HG03066 (cell line): ENCODE results near the gene TREX2.
"Not testable (repeated sequence)": the region's sequence is repeated elsewhere in the genome, so short reads cannot be mapped to it uniquely, and the experiment has no call there.

ENCODE experiments used
- ATAC-seq: cut with Tn5 transposase; IDR thresholded peaks from one replicate; pipeline ENCODE4 v1.9.1; 2021; ENCODE audit warnings: low read depth; ENCODE audit not compliant: unreplicated experiment

TREX2 gene

DNA sequence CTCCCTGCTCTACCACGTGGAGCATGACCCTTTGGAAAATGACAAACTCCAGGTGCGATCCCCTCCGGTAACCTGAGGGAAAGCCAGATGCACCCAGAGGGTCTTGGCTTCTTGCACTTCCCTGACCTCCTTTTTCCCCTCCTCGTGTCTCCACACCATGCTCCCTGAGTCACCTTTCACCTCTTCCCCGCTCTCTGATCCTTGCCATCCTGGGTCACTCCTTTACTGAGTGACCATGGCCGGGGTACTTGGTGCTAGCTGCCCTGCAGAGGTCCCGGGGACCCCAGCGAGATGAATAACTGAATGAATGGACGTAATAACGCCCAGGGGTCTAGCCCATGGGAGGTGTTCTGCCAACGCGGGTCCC is 35.0 kb downstream of the TREX2 start:
- ATAC-seq, result no peak

DNA sequence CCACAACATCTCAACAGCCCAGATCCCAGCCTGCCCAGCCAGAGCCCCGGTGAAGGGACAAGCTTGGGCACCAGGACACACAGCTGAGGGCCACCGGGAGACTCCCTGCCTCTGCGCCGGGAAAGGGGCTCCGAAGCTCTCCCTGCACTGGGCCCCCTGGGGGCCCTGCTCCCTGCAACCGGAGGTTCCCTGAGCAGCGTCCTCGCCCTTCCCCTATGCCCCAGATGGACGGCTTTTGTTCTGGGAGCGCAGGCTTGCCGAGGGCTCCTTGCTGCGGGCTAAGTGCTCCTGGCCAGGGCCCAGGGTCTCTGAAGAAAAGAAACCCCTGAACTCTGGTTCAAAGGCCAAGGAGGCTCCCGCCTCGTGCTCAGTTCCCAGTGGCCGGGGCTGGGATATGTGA is 35.5 kb downstream of the TREX2 start:
- ATAC-seq, result no peak

DNA sequence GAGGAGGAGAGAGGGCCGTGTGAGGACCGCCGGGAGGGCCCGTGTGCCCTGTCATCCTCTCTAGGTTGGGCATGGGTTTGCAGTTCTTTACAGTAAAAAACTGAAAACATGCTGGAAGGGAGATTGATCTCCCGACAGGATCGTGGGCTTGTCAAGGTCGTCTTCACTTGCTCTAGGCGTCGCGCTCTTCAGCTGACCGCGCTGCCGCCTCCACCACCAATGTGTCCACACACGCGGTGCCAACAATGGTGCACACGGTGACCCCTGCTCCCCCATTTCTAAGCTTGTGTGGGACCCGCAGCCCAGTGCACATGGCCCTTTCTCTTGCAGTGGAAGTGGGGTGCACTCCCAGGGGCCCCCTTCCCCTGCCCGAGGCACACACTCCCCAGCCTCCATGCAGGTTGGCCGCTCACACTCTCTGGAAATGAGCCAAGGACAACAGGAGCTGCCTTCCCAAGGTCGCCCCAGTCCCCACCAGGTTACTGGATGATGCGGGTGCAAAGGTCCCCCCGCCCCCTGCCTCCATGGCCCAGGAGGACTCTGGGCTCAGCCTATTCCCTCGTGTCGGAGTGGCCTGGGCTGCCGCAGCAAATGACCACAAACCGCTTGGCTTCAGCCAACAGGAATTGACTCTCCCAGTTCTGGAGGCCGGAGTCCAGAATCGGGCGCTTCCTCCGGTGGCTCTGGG is 36.3 kb downstream of the TREX2 start:
- ATAC-seq, result no peak

DNA sequence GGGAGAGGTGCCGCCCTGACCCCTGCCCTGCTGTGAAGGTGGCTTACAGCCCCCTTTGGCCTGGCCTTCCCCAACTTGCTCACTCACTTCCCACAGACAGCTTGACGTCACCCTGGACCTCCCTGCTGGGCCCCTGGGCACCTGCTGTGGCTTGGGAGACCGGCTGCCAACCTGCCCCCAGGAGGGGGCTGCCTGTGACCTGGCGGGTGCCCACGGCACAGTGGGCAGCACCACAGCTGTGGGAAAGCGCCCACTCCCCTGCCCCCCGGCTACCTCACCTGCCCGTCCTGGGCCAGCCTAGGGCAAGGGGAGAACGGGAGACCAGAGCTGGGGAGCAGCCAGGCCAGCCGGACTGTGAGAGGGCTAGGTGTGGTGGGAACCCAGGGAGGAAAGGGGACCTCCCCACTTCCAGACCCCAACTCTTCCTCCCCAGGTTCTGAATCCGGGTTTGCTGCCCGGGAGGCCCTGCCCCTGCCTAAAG is 36.9 kb downstream of the TREX2 start:
- ATAC-seq, result no peak

DNA sequence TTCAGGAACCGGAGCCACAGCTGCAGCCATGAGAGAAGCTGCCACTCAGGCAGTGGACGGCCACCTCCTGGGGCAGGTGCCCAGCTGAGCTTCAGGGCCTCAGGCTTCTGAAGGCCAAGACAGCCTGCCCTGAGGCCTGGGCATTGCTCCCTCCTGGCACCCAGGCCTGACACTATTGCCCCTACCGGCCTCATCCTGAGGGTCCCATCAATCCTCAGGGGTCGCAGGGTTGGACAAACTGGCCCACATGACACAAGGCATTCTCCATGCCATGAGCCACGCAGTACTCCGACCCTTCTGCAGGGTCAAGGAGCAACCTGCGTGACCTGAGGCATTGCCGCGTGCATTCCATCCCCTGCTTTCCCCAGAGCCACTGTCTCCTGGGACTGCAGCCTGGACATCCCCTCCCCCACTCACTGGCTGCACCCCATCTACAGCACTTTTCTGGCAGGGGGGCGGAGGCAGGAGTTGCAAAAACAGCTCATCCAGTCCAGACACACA is 37.6 kb downstream of the TREX2 start:
- ATAC-seq, result no peak

DNA sequence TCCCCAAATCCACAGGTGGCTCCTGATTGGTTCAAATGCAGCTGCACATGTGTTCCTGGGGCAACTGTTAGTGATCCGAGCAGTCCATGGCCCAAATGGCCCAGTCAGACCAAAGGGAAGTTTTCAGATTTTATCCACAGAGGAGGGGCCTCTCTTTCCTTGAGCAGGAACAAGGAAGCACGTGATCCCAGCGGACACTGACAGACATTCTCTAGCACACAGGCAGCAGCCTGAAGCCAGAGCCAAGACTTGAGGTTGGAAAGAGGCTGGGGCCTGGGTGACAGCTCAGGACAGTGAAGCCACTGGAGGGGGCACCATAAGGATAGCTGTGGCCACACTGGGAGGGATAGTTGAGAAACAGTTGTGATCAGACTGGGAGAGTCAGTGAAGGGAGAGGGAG is 38.1 kb downstream of the TREX2 start:
- ATAC-seq, result no peak

DNA sequence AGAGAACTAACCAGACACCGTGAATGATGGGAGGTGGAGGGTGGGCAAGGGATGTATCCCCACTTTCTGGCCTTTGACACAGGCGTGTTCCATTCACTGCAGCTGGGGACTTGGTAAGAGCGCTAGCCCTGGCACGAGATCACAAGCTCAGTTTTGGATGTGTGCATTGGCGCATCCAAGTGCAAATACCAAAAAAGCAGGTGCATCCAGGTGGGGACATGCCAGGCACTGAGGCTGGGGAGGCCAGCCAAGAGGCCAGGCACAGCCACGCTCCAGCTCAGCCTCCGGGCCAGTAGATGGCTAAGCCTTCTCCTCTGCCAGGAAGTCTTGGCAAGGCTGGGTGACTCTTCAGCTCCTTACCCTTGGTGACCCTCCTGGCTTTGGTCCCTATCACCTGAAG is 39.0 kb downstream of the TREX2 start:
- ATAC-seq, result no peak

DNA sequence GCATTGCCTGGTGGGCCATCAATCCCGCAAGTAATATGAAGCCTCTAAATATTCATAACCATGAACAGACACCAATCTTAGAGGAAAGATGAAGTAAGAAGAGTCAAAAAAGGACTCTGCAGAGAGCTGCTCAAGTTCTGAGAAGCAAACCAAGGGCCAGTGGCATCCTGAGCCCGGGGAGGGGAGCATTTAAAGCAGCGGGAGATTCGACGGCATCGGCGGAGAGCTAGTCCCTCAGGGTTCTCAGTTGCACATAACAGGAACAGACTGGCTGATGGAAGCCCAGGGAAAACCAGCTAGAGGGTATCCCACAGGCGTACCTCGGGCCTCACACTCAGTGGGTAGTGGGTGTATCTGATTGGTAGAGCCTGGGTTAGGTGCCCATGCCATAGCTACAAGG is 39.8 kb downstream of the TREX2 start:
- ATAC-seq, result no peak

DNA sequence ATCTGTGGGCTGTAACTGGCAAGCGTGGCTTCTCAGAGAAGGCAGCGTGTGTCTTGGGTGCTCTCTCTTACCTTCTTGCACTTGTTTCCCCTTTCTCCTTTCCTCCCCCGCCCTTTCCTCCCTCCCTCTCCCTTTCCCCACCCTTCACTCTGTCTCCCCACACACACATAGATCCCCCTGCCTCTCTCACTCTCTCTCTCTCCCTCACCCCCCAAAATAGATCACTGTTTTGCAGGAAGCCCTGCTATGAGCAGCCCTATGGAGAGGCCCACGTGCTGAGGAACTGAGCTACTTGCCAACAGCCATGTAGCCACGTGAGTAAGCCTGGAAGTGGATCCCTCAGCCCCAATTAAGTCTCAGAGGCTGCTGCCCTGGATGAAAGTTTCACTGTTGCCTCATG is 40.4 kb downstream of the TREX2 start:
- no peak for ATAC-seq

DNA sequence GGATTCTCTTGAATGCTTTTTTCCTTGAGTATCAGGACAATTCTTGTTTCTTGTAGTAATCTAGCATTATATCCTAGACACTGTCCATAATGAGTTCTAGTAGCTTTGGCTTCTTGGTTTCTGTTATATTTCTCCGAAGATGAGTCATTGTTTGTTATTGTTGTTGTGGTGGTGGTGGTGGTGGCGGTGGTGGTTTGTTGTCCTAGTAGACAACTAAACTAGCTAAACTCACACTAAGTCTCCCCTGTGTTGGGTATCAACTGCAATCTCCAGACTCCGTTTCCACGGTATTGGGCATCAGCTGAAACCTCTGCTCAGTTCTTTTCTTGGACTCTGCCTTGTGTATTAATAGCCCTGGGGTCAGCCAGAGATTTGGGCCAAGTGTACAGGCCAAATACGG is 41.5 kb downstream of the TREX2 start:
- ATAC-seq, result not testable (repeated sequence)

DNA sequence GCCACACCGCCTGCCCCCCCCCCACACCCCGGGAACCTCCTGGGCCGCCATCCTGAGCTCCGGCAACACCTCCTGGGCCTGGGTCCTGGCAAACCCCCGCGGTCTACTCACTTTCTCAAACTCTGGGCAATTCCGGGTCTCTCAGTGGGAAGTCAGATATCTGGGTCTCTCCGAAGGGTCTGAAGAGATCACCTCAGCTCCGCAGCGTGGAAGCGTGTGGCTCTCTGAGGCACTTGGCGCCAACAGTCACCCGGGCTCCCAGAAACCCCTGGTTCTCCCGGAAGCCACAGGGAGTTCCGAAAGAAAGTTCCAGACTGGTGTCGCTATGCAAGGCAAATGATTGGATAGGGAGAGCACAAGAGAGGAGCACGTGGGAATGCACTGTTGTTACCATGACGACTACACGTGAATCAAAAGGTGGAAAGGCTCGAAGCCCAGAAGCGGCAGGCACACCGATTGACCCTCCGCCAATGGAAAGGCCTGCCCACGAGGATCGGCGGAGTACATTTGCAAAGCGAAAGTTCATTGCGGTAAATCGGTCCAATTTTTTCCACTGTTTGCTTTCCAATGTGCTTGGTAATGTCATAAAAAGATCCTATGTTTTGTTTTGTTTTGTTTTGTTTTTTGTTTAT is 44.6 kb downstream of the TREX2 start, which contains the start of gene PNMA6E:
Gene PNMA6E (minus strand): TSS at position 218 of the 632 bp plus-strand sequence. CDS start 2,501 bp downstream, outside the sequence.
- no peak for ATAC-seq

DNA sequence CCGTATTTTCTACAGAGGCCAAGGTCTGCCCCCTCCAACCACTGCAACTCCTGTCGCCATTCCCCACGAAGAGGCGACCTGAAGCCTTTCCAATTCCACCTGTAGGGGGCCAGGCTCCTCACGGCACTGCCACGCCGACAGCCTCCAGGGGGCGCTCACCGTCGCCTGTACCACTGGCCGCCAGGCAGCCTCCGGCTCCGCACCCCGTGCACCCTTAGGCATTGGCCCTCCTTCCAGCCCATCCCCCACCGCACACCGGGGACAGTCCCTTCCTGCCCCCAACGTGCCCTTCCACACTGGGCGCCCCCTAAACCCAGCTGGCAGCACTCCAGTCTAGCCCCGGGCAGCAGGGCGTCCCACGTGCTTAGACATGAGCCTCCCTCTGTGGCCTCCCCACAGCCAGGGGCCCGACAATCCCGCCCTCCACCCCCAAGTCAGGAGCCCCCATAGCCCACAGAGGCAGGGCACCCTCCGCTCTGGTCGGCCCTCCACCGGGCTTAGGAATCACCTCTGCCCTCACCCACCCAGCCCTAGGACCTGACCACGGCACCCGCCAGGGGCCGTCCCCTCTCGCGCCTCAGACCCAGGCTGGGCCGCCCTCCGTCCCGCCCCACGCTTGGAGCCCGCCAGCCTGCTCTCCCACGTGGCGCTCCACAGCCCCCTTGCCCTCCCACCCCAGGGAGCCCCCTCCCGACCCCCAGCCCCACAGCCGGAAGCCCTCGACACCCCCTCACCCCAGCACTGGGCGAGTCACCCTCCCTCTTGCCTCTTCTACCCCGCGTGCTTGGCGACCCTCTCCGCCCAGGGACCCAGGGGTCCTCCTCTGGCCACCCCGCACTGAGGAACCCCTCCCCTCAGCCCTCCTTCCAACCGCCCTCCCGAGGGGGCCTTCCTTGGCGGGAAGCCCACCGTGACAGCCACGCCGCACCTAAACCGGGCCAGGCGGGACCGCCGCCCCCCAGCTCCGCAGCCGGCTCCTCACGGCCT is 45.4 kb downstream of the TREX2 start:
- ATAC-seq, result no peak

DNA sequence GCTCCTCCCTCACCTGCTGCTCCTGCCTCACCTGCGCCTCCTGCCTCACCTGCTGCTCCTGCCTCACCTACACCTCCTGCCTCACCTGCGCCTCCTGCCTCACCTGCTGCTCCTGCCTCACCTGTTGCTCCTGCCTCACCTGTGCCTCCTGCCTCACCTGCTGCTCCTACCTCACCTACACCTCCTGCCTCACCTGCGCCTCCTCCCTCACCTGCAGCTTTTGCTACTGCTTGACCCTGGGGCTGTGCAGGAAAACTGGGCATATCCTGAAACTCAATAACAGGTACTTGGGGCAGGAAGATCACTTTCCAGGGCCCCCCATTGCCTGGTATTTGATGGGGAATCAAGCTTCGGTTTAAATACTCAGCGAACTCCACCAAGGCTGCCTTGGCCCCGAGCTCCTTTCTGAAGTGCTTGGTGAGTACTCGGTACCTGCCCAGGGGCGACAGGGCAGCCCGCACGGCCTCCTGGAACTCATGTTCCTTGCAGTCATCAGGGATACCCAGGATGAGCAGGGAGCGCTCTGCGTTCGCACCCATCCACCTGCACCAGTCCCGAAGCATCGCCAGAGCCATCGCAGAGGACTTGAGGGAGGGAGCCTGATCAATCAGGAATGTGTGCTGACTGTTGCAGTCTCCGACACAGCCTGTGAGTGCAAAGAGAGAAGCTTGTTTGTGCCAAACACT is 47.4 kb downstream of the TREX2 start:
- no peak for ATAC-seq

DNA sequence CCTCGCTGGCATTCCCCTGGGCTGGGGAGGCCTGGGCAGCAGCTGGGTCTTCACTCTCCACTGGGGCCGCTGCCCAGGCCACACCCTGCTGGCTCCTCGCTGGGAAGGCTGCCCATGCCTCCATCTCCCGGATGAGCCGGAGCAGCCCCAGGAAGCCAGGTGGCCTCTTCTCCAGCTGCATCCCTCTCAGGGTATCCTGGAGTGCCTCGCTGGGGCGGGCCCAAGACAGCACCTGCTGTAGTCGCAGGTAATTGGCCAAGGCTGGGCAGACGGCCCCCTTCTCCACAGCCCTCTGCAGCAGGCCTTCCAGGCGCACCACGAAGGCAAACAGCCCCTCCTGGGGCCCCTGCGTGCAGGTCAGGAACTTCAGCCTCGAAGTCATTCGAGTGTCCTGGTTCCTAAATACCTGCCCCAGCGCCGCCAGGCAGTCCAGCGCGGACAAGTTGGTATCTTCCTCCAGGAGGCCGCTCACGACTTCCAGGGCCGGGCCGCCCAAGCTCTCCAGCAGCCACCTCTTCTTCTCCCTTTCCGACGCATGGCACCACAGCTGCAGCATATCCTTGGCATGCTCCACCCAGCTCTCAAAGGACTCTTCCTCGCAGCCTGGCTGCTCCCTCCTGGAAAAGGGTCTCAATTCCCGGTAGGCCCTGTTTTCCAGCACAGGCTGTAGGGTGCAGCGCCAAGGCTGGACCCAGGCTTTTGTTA is 48.4 kb downstream of the TREX2 start:
- no peak for ATAC-seq

DNA sequence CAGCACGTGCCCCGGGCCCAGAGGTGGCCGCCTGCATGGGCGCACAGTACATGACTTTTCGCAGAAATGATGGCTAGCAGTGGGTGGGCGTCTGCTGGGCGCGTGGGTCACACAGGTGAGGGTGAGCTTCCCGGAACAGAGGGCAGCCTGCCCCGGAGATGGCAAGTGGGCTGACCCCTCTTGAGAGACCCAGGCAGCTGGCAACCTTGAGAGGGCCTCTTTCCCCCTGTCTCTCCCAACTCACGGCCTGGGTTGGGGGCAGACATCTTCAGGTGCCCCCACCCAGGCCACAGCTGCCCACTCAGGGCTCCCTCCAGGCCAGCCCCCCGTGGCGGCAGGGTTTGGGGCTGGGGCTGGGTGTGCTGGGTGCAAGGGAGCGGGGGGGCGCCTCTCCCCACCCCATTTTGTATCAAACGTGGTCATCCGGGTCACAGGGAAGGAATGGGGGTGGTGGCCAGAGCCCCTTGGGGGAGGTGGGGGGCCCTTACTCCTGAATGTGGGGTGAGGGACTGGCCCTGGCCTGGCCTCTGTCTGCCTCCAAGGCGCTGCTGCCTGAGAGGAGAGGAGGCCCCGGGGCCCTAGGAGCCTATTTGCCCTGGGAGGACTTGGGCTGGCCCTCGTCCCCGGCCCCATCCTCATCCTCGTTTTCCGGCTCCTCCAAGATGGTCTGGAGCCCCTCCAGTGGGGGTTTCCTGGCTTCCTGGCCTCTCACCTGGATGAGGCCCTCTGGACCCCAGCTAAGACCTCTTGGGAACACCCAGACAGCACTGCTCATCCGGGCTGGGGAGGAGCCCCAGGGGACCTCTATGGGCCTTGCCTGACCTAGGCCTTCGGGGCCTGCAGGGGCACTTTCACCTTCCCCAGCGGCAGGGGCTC is 49.3 kb downstream of the TREX2 start:
- no peak for ATAC-seq

DNA sequence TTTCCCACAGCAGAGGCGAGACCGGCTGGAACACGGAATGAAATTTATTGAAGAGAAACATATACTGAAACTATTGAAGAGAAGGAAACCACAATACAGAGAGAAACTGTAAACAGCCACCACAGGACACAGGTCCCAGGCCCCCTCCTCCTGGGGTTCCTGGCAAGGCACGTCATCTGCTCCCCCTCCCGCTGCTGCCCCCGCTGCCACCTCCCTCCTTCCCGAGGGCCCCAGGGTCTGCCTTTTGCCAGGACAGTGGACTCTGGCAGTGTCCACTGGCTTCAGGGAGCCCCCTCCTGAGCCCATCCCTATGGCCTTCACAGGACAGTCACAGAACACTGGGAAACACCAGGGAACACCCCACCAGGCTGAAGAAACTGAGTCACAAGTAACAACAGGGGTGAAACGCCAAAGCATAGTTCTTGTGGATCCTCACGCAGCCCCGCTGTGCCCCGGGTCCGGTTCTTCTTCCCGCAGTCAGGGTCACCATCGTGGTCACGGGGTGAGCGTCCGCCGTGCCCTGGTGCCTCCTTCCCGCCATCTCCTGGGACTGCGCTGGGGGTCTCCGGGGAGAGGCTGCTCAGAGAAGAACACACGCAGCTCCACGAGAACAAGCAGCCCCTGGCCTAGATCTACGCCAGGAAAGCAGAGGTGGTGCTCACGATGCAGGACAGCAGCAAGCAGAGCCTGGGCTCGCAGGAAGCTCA is 50.1 kb downstream of the TREX2 start:
- no peak for ATAC-seq

DNA sequence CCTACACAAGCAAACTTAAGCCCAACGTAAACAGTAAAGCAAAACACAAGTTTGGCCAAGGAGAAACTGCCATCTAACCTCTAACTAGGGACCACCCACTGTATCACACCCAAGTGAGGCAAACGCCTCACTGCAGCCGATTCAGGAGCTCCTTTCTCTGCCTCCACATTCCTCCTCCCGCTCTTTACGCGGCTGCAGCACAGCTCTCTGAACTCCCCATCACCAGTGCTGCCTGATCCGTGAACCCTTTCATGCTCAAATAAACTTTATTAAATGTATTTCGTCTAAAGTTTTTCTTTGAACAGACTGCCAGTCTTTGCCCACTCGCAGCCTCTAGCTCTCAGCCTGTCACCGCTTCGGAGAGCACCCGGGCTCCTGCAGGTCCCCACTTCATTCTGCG is 51.2 kb downstream of the TREX2 start:
- no peak for ATAC-seq
